GM19438 (cell line): Measurements from ENCODE around the gene TBX6.

Source experiments
- ATAC-seq: cut with Tn5 transposase; IDR thresholded peaks from one replicate; pipeline ENCODE4 v1.9.1; 2021; ENCODE audit warnings: low read depth; ENCODE audit not compliant: unreplicated experiment

Gene TBX6

GRCh38 chr16:30066761-30067583 lies 24.8 kb downstream of the TBX6 start:
- ATAC-seq = no peak

- no peak for ATAC-seq
These were observed 25.6 kb downstream of the TBX6 start for GRCh38 chr16:30065943-30066760.

GRCh38 chr16:30065102-30065942 lies 26.4 kb downstream of the TBX6 start, which contains the start of gene ALDOA:
ALDOA (plus strand) TSS chr16:30065760; CDS start chr16:30066898, 1,138 bp downstream.
- peak; percentile 66 for ATAC-seq

GRCh38 chr16:30064729-30065101 lies 27.0 kb downstream of the TBX6 start:
- no peak for ATAC-seq

- ATAC-seq = peak; percentile 34
These were observed 27.6 kb downstream of the TBX6 start for GRCh38 chr16:30063893-30064728.

GRCh38 chr16:30063278-30063892 lies 28.3 kb downstream of the TBX6 start:
- ATAC-seq = no peak

GRCh38 chr16:30060836-30061554 lies 30.7 kb downstream of the TBX6 start:
- ATAC-seq = no peak

- no peak for ATAC-seq
These were observed 31.4 kb downstream of the TBX6 start for GRCh38 chr16:30060346-30060745.

- no peak for ATAC-seq
These were observed 36.7 kb downstream of the TBX6 start for GRCh38 chr16:30054959-30055553.

GRCh38 chr16:30054451-30054850 lies 37.3 kb downstream of the TBX6 start:
- no peak for ATAC-seq

- no peak for ATAC-seq
These were observed 38.2 kb downstream of the TBX6 start for GRCh38 chr16:30053376-30054015.

- peak; percentile 63 for ATAC-seq
These were observed 38.9 kb downstream of the TBX6 start for GRCh38 chr16:30052671-30053372.

GRCh38 chr16:30051518-30051917 lies 40.2 kb downstream of the TBX6 start:
- no peak for ATAC-seq

GRCh38 chr16:30049871-30050270 lies 41.9 kb downstream of the TBX6 start:
- ATAC-seq = no peak

- ATAC-seq = no peak
These were observed 45.1 kb downstream of the TBX6 start for GRCh38 chr16:30046588-30046987.

- no peak for ATAC-seq
These were observed 45.5 kb downstream of the TBX6 start for GRCh38 chr16:30046178-30046577.

- no peak for ATAC-seq
These were observed 49.9 kb downstream of the TBX6 start for GRCh38 chr16:30041841-30042240.
